ENCODE measurements around the gene VWA1.

VWA1 gene

GRCh38 chr1:1393428-1393827 lies 42.1 kb upstream of the VWA1 start:
- no peak for TF ChIP-seq CTCF (conservative IDR thresholded peaks at IDR 0.05)
- TF ChIP-seq ZFX (IDR thresholded peaks at IDR 0.05): no peak
- H3K27ac ChIP-seq: no peak overlapping the region

DNA sequence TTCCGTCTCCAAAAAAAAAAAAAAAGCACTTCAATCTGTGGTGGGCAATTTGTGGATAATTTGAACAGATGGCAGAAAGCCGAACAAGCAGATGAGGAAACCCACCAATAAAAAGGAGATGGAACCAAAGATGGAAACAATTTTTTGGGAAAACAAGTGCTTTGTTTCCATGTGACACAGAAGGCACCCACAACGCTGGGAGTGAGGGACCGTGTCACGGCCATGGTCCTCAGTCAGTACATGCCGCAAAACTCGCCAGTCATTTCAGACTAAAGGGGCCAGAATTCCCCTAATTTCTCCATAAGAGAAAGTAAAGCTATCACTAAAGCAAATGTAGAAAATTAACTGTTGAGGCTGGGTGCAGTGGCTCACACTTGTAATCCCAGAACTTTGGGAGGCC lies 41.4 kb upstream of the VWA1 start:
- no peak overlapping the region for H3K27ac ChIP-seq
- TF ChIP-seq CTCF (conservative IDR thresholded peaks at IDR 0.05): no peak
- TF ChIP-seq ZFX (IDR thresholded peaks at IDR 0.05): no peak

- H3K27ac ChIP-seq: no peak overlapping the region
- TF ChIP-seq CTCF (conservative IDR thresholded peaks at IDR 0.05) (no peak), ZFX (IDR thresholded peaks at IDR 0.05) (no peak)
These were observed 40.3 kb upstream of the VWA1 start for GRCh38 chr1:1395166-1395565.

GRCh38 chr1:1397839-1398523 lies 37.5 kb upstream of the VWA1 start:
- peak overlapping the region; percentile 91 for H3K27ac ChIP-seq
- no peak for TF ChIP-seq CTCF (conservative IDR thresholded peaks at IDR 0.05)
- no peak for TF ChIP-seq ZFX (IDR thresholded peaks at IDR 0.05)

DNA sequence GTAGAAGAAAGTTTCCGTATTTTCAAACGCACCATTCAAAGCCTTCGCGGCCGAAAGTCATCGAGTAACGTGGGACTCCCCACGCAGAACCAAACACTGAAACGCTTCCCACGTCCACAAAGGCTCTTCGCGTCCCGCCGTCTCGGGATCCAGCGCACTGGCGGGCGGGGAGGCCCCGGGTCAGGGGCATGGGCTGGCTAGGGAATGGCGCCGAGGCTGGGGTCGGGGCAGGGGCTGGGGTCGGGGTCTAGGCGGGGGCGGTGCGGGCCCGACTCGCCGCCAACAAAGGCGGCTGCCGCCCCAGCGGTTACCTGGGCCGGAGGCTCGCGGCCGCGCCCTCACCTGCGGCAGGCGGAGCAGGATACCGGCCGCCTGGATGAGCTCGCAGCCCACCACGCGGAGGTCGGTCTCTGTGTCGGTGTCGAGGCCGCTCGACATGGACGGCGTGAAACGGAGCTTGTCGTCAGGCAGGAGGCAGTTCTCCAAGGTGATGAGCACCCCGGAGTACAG lies 36.8 kb upstream of the VWA1 start:
- peak overlapping the region; percentile 91 for H3K27ac ChIP-seq

GRCh38 chr1:1399187-1399871 lies 36.2 kb upstream of the VWA1 start, which contains the start of gene CCNL2:
TSS of gene CCNL2 (minus strand) at chr1:1399335. CDS start at chr1:1399306, 29 bp downstream.
- peak within 1 kb of the TSS; percentile 91 for H3K27ac ChIP-seq
- TF ChIP-seq CTCF (conservative IDR thresholded peaks at IDR 0.05) (no peak; the same call in 1 of the 2 replicates), ZFX (IDR thresholded peaks at IDR 0.05) (peak; percentile 1; the same call in 1 of the 2 replicates)

More for the DNA sequence above, 36.8 kb upstream of the VWA1 start:
- TF ChIP-seq ZFX (IDR thresholded peaks at IDR 0.05) (no peak; the same call in 1 of the 2 replicates), CTCF (conservative IDR thresholded peaks at IDR 0.05) (no peak)
